ENCODE data around the gene ACP5.

The ACP5 gene

GRCh38 chr19:11560404-11561051 is 16.9 kb downstream of the ACP5 start:
- no peaks in the 10 kb centered on the region for H3K27me3 ChIP-seq (replicated peaks)
- H3K27ac ChIP-seq, result no peak overlapping the region
- peak; percentile 77 for DNase-seq
- TF ChIP-seq CTCF (IDR thresholded peaks at IDR 0.05; ENCODE audit: low read depth, low read length, missing control alignments), result peak; percentile 78
- in situ Hi-C loops (cut with HindIII; ENCODE audit: low pct_ligation_motif_present, low sequenced_read_pairs), result no loop called here
- H3K36me3 ChIP-seq (replicated peaks), result peaks cover 3% of the 10 kb centered on the region
- H3K4me3 ChIP-seq (ENCODE audit: low read depth, low read length), result no peak overlapping the region

- Histone ChIP-seq H3K27me3 (replicated peaks) (no peaks in the 10 kb centered on the region), H3K27ac (no peak within 1 kb of the TSS), H3K36me3 (replicated peaks) (peaks cover 9% of the 10 kb centered on the region), H3K4me3 (ENCODE audit: low read depth, low read length) (peak within 1 kb of the TSS; percentile 88)
- DNase-seq, result peak; percentile 97
- TF ChIP-seq CTCF (IDR thresholded peaks at IDR 0.05; ENCODE audit: low read depth, low read length, missing control alignments), result peak; percentile 44
- in situ Hi-C loops (cut with HindIII; ENCODE audit: low pct_ligation_motif_present, low sequenced_read_pairs), result no loop called here
These were observed 18.3 kb downstream of the ACP5 start, which contains the start of gene ELOF1 for GRCh38 chr19:11558881-11559828. Gene ELOF1, minus strand, starts transcription at chr19:11559230. Its CDS starts 4,883 bp downstream, at chr19:11554347.

- TF ChIP-seq CTCF (IDR thresholded peaks at IDR 0.05; ENCODE audit: low read depth, low read length, missing control alignments), result no peak
- no peak overlapping the region for H3K4me3 ChIP-seq (ENCODE audit: low read depth, low read length)
- H3K27ac ChIP-seq, result no peak overlapping the region
- H3K27me3 ChIP-seq (replicated peaks), result no peaks in the 10 kb centered on the region
- in situ Hi-C loops (cut with HindIII; ENCODE audit: low pct_ligation_motif_present, low sequenced_read_pairs), result no loop called here
- peaks cover 29% of the 10 kb centered on the region for H3K36me3 ChIP-seq (replicated peaks)
- DNase-seq, result no peak
These were observed 20.6 kb downstream of the ACP5 start for GRCh38 chr19:11556634-11557420.

- Histone ChIP-seq H3K27ac (no peak overlapping the region), H3K36me3 (replicated peaks) (peaks cover 29% of the 10 kb centered on the region), H3K27me3 (replicated peaks) (no peaks in the 10 kb centered on the region), H3K4me3 (ENCODE audit: low read depth, low read length) (no peak overlapping the region)
- DNase-seq, result no peak
- TF ChIP-seq CTCF (IDR thresholded peaks at IDR 0.05; ENCODE audit: low read depth, low read length, missing control alignments), result no peak
- in situ Hi-C loops (cut with HindIII; ENCODE audit: low pct_ligation_motif_present, low sequenced_read_pairs), result no loop called here
These were observed 22.2 kb downstream of the ACP5 start for GRCh38 chr19:11555246-11555645.

GRCh38 chr19:11554160-11554559 is 23.3 kb downstream of the ACP5 start:
- H3K4me3 ChIP-seq (ENCODE audit: low read depth, low read length), result no peak overlapping the region
- peaks cover 29% of the 10 kb centered on the region for H3K36me3 ChIP-seq (replicated peaks)
- in situ Hi-C loops (cut with HindIII; ENCODE audit: low pct_ligation_motif_present, low sequenced_read_pairs), result no loop called here
- no peaks in the 10 kb centered on the region for H3K27me3 ChIP-seq (replicated peaks)
- DNase-seq, result no peak
- no peak for TF ChIP-seq CTCF (IDR thresholded peaks at IDR 0.05; ENCODE audit: low read depth, low read length, missing control alignments)
- no peak overlapping the region for H3K27ac ChIP-seq

All from brain microvascular endothelial cell (primary cell).